Activated naive CD4-positive, alpha-beta T cell treated with anti-CD3 and anti-CD28 coated beads for 36 hours (primary cell): ENCODE data around the gene UNC119B. TPM values are rescaled to one million over a fixed set of nuclear protein-coding genes. Genes with fewer than 3 reads are reported as not detected.

Experiments
- CTCF ChIA-PET: fragments of 350-600 bp; sonication (Branson Sonifier 250); formaldehyde crosslinking; loops from one replicate; lab custom pipeline; 2021; ENCODE audit warnings: antibody characterized with exemption; lab: Charles Lee
- DNase-seq: peaks from one replicate; pipeline ENCODE4 v3.0.0-alpha.2; 2020
- H3K27ac Mint-ChIP-seq: one replicate; pipeline ENCODE4 v1.8.0; 2021; ENCODE audit warnings: mild to moderate bottlenecking, mixed read lengths
- H3K27me3 Mint-ChIP-seq: one replicate; pipeline ENCODE4 v1.8.0; 2021; ENCODE audit warnings: low read depth, mixed read lengths
- H3K36me3 Mint-ChIP-seq: one replicate; pipeline ENCODE4 v1.8.0; 2021; ENCODE audit warnings: low read depth, mixed read lengths
- H3K4me1 Mint-ChIP-seq: one replicate; pipeline ENCODE4 v1.8.0; 2021; ENCODE audit warnings: low read depth, mixed read lengths
- H3K4me3 Mint-ChIP-seq: one replicate; pipeline ENCODE4 v1.8.0; 2021; ENCODE audit warnings: mild to moderate bottlenecking, moderate library complexity, mixed read lengths
- H3K9me3 Mint-ChIP-seq: one replicate; pipeline ENCODE4 v1.8.0; 2021; ENCODE audit warnings: mixed read lengths
- intact Hi-C: fragments of 100-400 bp; cut with micrococcal nuclease; formaldehyde crosslinking; loops from one replicate; pipeline ENCODE4 v1.15.1; 2023
- total RNA-seq, 2 experiments: library from RNA; stranded (reverse); gene quantifications; one replicate each; pipeline ENCODE4 v1.2.3, GENCODE V29; 2021

UNC119B gene
- total RNA-seq, 2 experiments from 2014 or later: 31.9 to 32.6 TPM

DNA sequence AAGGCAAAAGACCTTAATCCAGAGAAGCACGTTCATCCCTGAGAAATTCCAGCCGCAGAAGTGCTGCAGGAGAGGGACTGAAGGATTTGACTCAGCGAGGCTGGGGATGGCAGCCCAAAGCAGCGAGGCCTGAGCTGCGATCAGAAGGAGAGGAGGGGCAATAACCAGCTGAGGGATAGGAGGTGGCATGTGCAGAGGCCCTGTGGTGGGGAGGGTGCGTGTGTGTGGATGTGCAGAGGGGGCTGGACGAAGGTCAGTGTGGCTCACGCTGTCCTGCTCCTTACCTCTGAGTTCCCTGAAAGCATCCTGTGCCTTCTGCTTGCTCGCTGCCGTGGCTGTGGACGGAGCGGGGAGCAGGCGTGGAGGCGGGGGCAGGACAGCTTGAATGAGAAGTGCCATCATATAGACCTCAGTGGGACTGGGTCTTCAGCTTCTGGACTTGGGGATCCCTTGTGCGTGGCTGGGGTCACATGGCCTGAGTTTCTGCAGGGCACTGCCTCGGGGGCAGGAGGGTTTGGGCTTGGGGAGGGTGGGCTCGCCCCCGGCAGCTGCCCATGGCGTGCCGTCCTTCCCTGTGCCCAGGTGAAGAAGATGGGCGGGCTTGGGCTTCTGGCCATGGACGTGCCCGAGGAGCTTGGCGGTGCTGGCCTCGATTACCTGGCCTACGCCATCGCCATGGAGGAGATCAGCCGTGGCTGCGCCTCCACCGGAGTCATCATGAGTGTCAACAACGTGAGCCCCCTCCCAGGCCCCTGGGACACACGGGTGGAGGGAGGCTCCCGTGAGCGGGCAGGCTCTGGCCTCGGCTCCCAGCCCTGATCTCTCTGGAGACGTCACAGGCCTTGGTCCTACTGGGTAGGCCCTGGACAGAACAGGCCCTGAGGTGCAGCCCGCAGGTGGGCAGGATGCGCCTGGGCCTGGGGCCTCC is 26.4 kb downstream of the UNC119B start:
- no peak for DNase-seq
- CTCF ChIA-PET: no interaction called here
- Mint-ChIP-seq H3K27me3 (no peaks in the 10 kb centered on the region), H3K36me3 (peaks cover 2% of the 10 kb centered on the region), H3K27ac (no peak overlapping the region), H3K9me3 (no peaks in the 10 kb centered on the region), H3K4me1 (no peaks in the 10 kb centered on the region), H3K4me3 (no peak overlapping the region)
- intact Hi-C loops: no loop called here

DNA sequence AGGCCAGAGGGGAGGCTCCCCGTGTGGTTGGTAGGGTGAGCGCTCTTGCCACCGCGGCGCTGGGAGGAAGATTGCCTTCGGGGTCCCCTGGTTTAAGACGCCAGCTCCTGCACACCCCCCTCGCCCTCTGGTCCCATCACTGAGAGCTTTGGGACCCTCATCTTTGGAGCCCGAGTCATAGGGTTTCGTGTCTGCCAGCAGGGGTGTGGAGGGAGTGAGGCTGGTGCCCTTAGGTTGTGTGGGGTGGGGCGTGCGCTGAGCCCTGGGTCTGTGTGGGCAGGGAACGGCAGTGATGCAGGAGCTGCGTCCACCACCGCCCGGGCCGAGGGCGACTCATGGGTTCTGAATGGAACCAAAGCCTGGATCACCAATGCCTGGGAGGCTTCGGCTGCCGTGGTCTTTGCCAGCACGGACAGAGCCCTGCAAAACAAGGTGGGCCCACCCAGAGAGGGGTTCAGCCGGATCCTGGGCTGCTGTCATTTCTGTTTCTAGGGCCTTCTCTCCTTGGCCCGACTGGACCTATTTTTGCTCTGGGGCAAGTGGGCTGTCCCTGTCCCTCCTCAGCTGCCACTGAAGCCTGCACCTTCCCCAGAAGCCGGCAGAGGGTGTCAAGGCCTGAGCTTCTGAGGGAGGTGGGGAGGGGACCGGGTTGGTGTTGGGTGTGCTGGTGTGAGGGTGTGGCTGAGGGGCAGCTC is 27.4 kb downstream of the UNC119B start:
- CTCF ChIA-PET: no interaction called here
- Mint-ChIP-seq H3K36me3 (no peaks in the 10 kb centered on the region), H3K27ac (no peak overlapping the region), H3K4me1 (no peaks in the 10 kb centered on the region), H3K4me3 (no peak overlapping the region), H3K9me3 (no peaks in the 10 kb centered on the region), H3K27me3 (no peaks in the 10 kb centered on the region)
- intact Hi-C loops: no loop called here
- no peak for DNase-seq

DNA sequence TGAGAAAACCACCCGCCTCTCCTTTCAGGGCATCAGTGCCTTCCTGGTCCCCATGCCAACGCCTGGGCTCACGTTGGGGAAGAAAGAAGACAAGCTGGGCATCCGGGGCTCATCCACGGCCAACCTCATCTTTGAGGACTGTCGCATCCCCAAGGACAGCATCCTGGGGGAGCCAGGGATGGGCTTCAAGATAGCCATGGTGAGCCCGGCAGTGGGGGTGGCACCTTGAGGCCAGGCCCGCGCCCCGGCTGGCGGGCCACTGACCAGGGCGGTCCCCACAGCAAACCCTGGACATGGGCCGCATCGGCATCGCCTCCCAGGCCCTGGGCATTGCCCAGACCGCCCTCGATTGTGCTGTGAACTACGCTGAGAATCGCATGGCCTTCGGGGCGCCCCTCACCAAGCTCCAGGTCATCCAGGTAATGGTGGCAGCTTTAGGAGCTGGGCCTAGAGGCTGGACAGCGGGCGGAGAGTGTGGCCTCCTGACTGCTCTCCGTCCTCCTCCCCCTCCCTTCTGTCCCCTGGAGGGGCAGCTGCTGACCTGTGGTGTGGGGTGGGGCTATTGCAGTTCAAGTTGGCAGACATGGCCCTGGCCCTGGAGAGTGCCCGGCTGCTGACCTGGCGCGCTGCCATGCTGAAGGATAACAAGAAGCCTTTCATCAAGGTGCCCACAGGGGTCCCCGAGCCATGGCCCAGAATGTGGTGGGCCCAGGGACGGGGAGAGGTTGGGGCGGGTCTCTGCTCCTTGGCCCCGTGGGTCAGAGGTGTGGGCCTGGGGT is 28.2 kb downstream of the UNC119B start:
- Mint-ChIP-seq H3K36me3 (no peaks in the 10 kb centered on the region), H3K9me3 (no peaks in the 10 kb centered on the region), H3K27ac (no peak overlapping the region), H3K4me1 (no peaks in the 10 kb centered on the region), H3K27me3 (no peaks in the 10 kb centered on the region), H3K4me3 (no peak overlapping the region)
- CTCF ChIA-PET: no interaction called here
- DNase-seq: no peak
- intact Hi-C loops: no loop called here

DNA sequence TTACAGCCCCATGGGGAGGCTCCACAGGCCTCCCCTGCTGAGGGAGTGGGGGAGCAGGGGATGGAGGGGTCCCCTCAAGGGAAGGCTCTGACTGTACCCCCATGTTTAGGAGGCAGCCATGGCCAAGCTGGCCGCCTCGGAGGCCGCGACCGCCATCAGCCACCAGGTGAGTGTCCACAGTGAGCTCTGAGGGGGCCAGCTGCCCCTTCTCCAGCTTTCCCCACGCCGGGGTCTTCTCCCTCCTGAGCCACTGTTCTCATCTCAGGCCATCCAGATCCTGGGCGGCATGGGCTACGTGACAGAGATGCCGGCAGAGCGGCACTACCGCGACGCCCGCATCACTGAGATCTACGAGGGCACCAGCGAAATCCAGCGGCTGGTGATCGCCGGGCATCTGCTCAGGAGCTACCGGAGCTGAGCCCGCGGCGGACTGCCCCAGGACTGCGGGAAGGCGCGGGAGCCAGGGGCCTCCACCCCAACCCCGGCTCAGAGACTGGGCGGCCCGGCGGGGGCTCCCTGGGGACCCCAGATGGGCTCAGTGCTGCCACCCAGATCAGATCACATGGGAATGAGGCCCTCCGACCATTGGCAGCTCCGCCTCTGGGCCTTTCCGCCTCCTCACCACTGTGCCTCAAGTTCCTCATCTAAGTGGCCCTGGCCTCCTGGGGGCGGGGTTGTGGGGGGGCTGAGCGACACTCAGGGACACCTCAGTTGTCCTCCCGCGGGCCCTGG is 28.9 kb downstream of the UNC119B start:
- no peak for DNase-seq
- H3K36me3 Mint-ChIP-seq: no peaks in the 10 kb centered on the region
- no peak overlapping the region for H3K4me3 Mint-ChIP-seq
- intact Hi-C loops: no loop called here
- H3K27me3 Mint-ChIP-seq: no peaks in the 10 kb centered on the region
- H3K4me1 Mint-ChIP-seq: no peaks in the 10 kb centered on the region
- CTCF ChIA-PET: no interaction called here
- H3K9me3 Mint-ChIP-seq: no peaks in the 10 kb centered on the region
- no peak overlapping the region for H3K27ac Mint-ChIP-seq

DNA sequence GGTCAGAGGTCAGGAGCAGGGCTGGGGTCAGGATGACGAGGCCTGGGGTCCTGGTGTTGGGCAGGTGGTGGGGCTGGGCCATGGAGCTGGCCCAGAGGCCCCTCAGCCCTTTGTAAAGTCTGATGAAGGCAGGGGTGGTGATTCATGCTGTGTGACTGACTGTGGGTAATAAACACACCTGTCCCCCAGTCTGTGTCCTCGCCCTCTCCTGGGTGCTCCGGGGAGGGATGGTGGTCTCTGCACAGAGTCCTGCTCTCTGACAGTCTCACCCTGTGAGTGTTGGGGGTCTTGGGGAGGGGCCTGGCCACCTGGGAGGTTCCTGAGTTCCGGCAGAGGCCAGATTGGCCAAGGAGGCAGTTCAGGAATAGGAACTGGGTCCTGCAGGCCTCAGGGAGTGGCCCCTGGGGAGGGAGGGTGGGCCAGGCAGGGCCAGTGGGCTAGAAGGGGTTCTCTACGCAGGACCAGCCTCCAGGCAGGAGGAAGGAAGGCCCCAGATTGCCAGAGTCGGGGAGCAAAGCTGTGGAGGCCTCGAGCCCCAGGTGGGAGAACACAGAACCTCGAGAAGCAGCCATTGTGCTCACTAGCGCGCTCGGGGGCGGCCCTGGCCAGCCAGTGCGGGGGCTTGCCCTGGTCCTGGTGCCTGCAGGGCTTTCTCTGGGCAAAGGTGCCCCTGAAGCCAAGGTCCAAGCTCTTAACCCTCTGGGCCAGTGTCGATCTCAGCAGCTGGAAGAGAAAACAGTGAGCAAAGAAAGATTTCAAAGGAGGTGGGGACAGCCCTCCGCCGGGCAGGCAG is 29.8 kb downstream of the UNC119B start:
- Mint-ChIP-seq H3K27me3 (no peaks in the 10 kb centered on the region), H3K36me3 (no peaks in the 10 kb centered on the region), H3K9me3 (no peaks in the 10 kb centered on the region), H3K4me1 (no peaks in the 10 kb centered on the region), H3K27ac (no peak overlapping the region), H3K4me3 (no peak overlapping the region)
- DNase-seq: no peak
- intact Hi-C loops: no loop called here
- CTCF ChIA-PET: interaction anchor here (0.7 kb wide), 1 partner anchor 157 kb away, joined by 3 read pairs; no protein-coding TSS in a partner anchor

DNA sequence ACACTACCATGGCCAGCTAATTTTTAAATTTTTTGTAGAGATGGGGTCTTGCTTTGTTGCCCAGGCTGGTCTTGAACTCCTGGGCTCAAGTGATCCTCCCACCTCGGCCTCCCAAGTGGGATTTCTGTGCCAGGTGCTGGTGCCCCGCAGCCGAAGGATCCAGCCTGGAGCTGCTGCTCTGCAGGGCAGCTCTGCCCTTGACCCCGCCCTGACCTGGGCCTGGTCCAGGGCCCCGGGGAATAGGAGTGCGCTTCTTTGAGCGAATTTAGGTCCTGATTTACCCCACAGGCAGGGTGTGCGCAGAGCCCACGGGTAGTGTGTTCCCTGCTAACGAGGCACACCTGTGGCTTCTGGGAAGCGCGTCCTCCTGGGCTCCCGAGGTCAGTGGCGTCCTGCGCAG is 30.6 kb downstream of the UNC119B start:
- H3K27ac Mint-ChIP-seq: no peak overlapping the region
- CTCF ChIA-PET: interaction anchor here (0.7 kb wide), 1 partner anchor 158 kb away, joined by 3 read pairs; no protein-coding TSS in a partner anchor
- no peak for DNase-seq

DNA sequence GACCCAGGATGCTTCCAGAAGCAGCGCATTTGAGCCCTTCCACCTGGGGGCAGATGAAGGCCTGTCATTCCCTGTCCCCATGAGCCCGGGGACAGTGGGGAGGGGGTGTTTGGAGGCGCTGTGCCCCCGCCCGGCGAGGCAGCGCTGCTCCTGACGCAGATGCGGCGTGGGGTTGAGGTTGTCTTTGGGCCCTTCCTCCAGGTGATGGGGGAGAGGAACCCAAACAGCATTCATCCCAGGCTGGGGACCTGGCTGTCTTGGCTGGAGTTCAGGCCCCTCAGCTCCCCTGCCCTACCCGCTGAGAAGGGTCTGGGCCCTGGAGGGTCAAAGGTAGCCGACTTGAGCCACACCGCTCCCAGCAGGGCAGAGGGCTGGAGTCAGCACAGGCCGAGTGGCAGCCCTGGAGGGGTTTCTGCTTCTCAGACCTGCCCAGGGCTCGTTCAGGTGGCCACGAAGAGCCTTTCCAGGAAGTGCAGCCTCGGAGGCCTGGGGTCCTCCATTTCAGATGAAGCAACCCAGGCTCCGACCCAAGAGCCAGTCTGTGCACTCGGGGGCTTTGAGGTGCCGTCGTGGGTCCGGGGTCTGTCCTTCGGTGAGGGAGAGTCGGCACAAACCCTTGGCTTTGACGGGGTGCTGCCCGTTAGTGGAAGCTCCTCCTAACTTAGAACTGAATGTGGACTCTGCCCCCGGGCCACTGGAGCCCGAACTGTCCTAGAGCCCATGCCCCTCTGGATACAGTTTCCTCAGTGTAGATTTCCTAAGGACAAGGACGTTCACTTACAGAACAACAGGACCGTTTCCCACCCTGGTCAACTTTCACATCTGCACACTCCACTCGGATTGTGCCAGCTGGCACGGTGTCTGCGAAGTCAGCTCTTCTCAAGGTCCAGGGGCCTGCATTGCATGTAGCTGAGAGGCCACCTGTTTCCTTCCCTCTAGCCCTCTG is 31.5 kb downstream of the UNC119B start:
- Mint-ChIP-seq H3K27me3 (no peaks in the 10 kb centered on the region), H3K27ac (no peak overlapping the region), H3K36me3 (no peaks in the 10 kb centered on the region), H3K4me3 (no peak overlapping the region), H3K4me1 (no peaks in the 10 kb centered on the region), H3K9me3 (no peaks in the 10 kb centered on the region)
- DNase-seq: no peak
- intact Hi-C loops: no loop called here
- CTCF ChIA-PET: interaction anchor here (0.9 kb wide), 1 partner anchor 230 kb away, joined by 3 read pairs; no protein-coding TSS in a partner anchor

More for the DNA sequence above, 30.6 kb downstream of the UNC119B start:
- intact Hi-C loops: no loop called here
- Mint-ChIP-seq H3K27me3 (no peaks in the 10 kb centered on the region), H3K4me3 (no peak overlapping the region), H3K4me1 (no peaks in the 10 kb centered on the region), H3K9me3 (no peaks in the 10 kb centered on the region), H3K36me3 (no peaks in the 10 kb centered on the region)

DNA sequence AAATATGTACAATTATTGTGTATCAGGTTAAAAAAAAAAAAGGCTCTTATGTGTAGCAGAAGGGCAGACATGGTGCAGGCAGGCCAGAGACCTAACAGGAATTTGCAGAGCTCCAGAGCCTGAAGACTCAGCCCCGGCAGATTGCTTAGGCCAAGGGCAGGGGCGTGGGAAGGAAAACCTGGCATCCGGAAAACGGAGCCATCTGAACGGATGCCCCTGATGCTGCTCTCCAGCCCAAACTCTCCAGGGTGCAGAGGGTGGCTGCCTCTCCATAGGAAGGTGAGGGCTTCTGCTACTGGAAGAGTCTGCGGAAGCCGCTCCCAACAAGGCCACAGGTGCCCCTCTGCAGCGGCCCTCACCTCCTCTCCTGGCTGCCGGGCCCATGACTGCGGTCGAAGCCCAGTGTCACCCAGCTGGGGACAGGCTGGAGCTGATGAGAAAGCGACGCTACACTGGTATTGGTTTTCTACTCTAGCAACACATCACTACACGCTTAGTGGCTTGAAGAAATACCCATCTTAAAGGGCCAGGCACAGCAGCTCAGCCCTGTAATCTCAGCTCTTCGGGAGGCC is 34.8 kb downstream of the UNC119B start:
- no peaks in the 10 kb centered on the region for H3K36me3 Mint-ChIP-seq
- no peak overlapping the region for H3K27ac Mint-ChIP-seq
- H3K4me1 Mint-ChIP-seq: no peaks in the 10 kb centered on the region
- intact Hi-C loops: no loop called here
- DNase-seq: no peak
- no peaks in the 10 kb centered on the region for H3K27me3 Mint-ChIP-seq
- H3K4me3 Mint-ChIP-seq: no peak overlapping the region
- CTCF ChIA-PET: interaction anchor here (0.6 to 1.0 kb wide), 2 partner anchors 12 to 350 kb away, joined by 4 read pairs; no protein-coding TSS in a partner anchor
- H3K9me3 Mint-ChIP-seq: no peaks in the 10 kb centered on the region

DNA sequence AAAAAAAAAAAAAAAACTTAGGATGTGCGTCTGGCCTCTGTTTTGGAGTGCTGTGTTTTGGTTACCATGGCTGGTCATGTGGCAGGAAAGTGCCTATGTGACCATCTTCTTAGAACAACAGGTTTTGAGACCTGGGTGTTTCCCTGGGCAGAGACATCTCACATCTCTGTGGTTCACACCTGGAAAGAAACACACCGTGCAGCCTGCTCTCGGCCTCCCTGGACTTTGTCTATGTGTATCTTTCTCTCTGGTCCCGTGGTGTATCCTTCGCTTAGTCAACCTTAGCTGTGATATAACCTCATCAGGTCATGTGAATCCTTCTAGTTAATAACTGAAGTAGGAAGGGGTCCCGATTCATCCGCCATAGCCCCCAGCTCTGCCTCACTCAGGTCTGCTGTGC is 38.0 kb downstream of the UNC119B start:
- CTCF ChIA-PET: interaction anchor here (0.6 to 0.9 kb wide), 2 partner anchors 16 to 224 kb away, joined by 3 to 4 read pairs; no protein-coding TSS in a partner anchor
- intact Hi-C loops: no loop called here
- H3K27me3 Mint-ChIP-seq: no peaks in the 10 kb centered on the region
- H3K4me1 Mint-ChIP-seq: no peaks in the 10 kb centered on the region
- no peak overlapping the region for H3K27ac Mint-ChIP-seq
- H3K9me3 Mint-ChIP-seq: no peaks in the 10 kb centered on the region
- H3K36me3 Mint-ChIP-seq: no peaks in the 10 kb centered on the region
- H3K4me3 Mint-ChIP-seq: no peak overlapping the region
- DNase-seq: no peak

DNA sequence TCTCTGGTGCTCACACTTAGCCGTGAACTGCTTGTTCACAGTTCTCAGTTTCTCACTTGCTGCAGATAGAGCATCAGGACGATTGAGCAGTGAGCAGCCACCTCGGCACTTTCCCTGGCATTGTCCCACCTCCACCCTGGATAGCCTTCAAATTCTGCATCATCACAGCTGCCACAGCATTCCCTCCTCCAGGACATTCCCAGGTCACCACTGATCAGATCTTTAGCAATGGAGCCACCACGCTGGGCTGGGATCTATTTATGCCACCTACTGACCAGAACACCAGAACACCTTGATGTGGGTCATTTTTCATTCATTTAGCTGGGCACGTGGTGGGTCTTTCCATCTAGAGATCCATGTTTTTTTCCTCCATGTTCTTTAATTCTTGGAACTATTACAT is 39.0 kb downstream of the UNC119B start:
- intact Hi-C loops: no loop called here
- CTCF ChIA-PET: interaction anchor here (0.6 to 1.4 kb wide), 4 partner anchors 100 to 713 kb away, joined by 3 to 5 read pairs (median 4); no protein-coding TSS in a partner anchor
- peaks cover 2% of the 10 kb centered on the region for H3K9me3 Mint-ChIP-seq
- H3K4me3 Mint-ChIP-seq: no peak overlapping the region
- DNase-seq: no peak
- no peaks in the 10 kb centered on the region for H3K27me3 Mint-ChIP-seq
- H3K27ac Mint-ChIP-seq: no peak overlapping the region
- H3K4me1 Mint-ChIP-seq: no peaks in the 10 kb centered on the region
- H3K36me3 Mint-ChIP-seq: peaks cover 1% of the 10 kb centered on the region
